ENCODE results near the gene MTURN.

MTURN gene

GRCh38 chr7:30206942-30207341 is 72.2 kb downstream of the MTURN start:
- H3K27ac ChIP-seq = no peak overlapping the region
- DNase-seq = no peak
- in situ Hi-C loops (cut with HindIII; ENCODE audit: low pct_ligation_motif_present, low sequenced_read_pairs) = no loop called here
- no peak overlapping the region for H3K4me3 ChIP-seq (ENCODE audit: low read depth, low read length)
- no peak for TF ChIP-seq CTCF (IDR thresholded peaks at IDR 0.05; ENCODE audit: low read depth, low read length, missing control alignments)
- H3K27me3 ChIP-seq (replicated peaks) = no peaks in the 10 kb centered on the region
- no peaks in the 10 kb centered on the region for H3K36me3 ChIP-seq (replicated peaks)

- Histone ChIP-seq H3K27me3 (replicated peaks) (no peaks in the 10 kb centered on the region), H3K4me3 (ENCODE audit: low read depth, low read length) (no peak overlapping the region), H3K36me3 (replicated peaks) (no peaks in the 10 kb centered on the region), H3K27ac (no peak overlapping the region)
- in situ Hi-C loops (cut with HindIII; ENCODE audit: low pct_ligation_motif_present, low sequenced_read_pairs) = no loop called here
- TF ChIP-seq CTCF (IDR thresholded peaks at IDR 0.05; ENCODE audit: low read depth, low read length, missing control alignments) = no peak
- DNase-seq = no peak
These were observed 72.6 kb downstream of the MTURN start for GRCh38 chr7:30207376-30207775.

- Histone ChIP-seq H3K27me3 (replicated peaks) (peaks cover 3% of the 10 kb centered on the region), H3K4me3 (ENCODE audit: low read depth, low read length) (no peak overlapping the region), H3K36me3 (replicated peaks) (no peaks in the 10 kb centered on the region), H3K27ac (no peak overlapping the region)
- TF ChIP-seq CTCF (IDR thresholded peaks at IDR 0.05; ENCODE audit: low read depth, low read length, missing control alignments) = no peak
- no peak for DNase-seq
- in situ Hi-C loops (cut with HindIII; ENCODE audit: low pct_ligation_motif_present, low sequenced_read_pairs) = no loop called here
These were observed 75.2 kb downstream of the MTURN start for GRCh38 chr7:30209951-30210350.
